Measurements from ENCODE around the gene NUPR1.
"Not testable (repeated sequence)": the region's sequence is repeated elsewhere in the genome, so short reads cannot be mapped to it uniquely, and the experiment has no call there.

NUPR1 gene

GRCh38 chr16:28566233-28566925 is 27.6 kb upstream of the NUPR1 start:
- not testable (repeated sequence) for H3K27me3 Mint-ChIP-seq; H3K27ac Mint-ChIP-seq; ATAC-seq (ENCODE audit: low read depth); H3K4me3 Mint-ChIP-seq; H3K9me3 Mint-ChIP-seq; DNase-seq (ENCODE audit: low spot score in 2 of 2)
- Mint-ChIP-seq H3K4me1 (peaks cover 11% of the 10 kb centered on the region), H3K36me3 (peaks cover 18% of the 10 kb centered on the region)

- peaks cover 11% of the 10 kb centered on the region for H3K4me1 Mint-ChIP-seq
- H3K9me3 Mint-ChIP-seq: peaks cover 6% of the 10 kb centered on the region
- no peak overlapping the region for H3K4me3 Mint-ChIP-seq
- DNase-seq (ENCODE audit: low spot score in 2 of 2) (no peak), ATAC-seq (ENCODE audit: low read depth) (no peak)
- H3K27me3 Mint-ChIP-seq: no peaks in the 10 kb centered on the region
- H3K27ac Mint-ChIP-seq: no peak overlapping the region
- peaks cover 21% of the 10 kb centered on the region for H3K36me3 Mint-ChIP-seq
These were observed 24.4 kb upstream of the NUPR1 start for GRCh38 chr16:28563218-28563617.

GRCh38 chr16:28562199-28562598 is 23.4 kb upstream of the NUPR1 start:
- no peaks in the 10 kb centered on the region for H3K27me3 Mint-ChIP-seq
- H3K4me3 Mint-ChIP-seq: no peak overlapping the region
- H3K9me3 Mint-ChIP-seq: peaks cover 3% of the 10 kb centered on the region
- ATAC-seq (ENCODE audit: low read depth) (no peak), DNase-seq (ENCODE audit: low spot score in 2 of 2) (no peak)
- H3K36me3 Mint-ChIP-seq: peaks cover 19% of the 10 kb centered on the region
- H3K27ac Mint-ChIP-seq: no peak overlapping the region
- peaks cover 11% of the 10 kb centered on the region for H3K4me1 Mint-ChIP-seq

- peaks cover 12% of the 10 kb centered on the region for H3K4me1 Mint-ChIP-seq
- peaks cover 3% of the 10 kb centered on the region for H3K9me3 Mint-ChIP-seq
- H3K36me3 Mint-ChIP-seq: peaks cover 19% of the 10 kb centered on the region
- H3K27me3 Mint-ChIP-seq: no peaks in the 10 kb centered on the region
- H3K4me3 Mint-ChIP-seq: no peak overlapping the region
- no peak overlapping the region for H3K27ac Mint-ChIP-seq
- ATAC-seq (ENCODE audit: low read depth) (no peak), DNase-seq (ENCODE audit: low spot score in 2 of 2) (no peak)
These were observed 22.9 kb upstream of the NUPR1 start for GRCh38 chr16:28561557-28562187.

GRCh38 chr16:28558456-28558855 is 19.7 kb upstream of the NUPR1 start:
- peaks cover 19% of the 10 kb centered on the region for H3K4me1 Mint-ChIP-seq
- DNase-seq (ENCODE audit: low spot score in 2 of 2) (no peak), ATAC-seq (ENCODE audit: low read depth) (no peak)
- H3K4me3 Mint-ChIP-seq: no peak overlapping the region
- peaks cover 9% of the 10 kb centered on the region for H3K36me3 Mint-ChIP-seq
- H3K27me3 Mint-ChIP-seq: no peaks in the 10 kb centered on the region
- H3K27ac Mint-ChIP-seq: no peak overlapping the region
- no peaks in the 10 kb centered on the region for H3K9me3 Mint-ChIP-seq

- Mint-ChIP-seq H3K4me3 (no peak overlapping the region), H3K9me3 (no peaks in the 10 kb centered on the region), H3K4me1 (peaks cover 16% of the 10 kb centered on the region)
These were observed 18.1 kb upstream of the NUPR1 start for GRCh38 chr16:28556914-28557320.

GRCh38 chr16:28555561-28555960 is 16.8 kb upstream of the NUPR1 start:
- H3K4me3 Mint-ChIP-seq: no peak overlapping the region
- H3K9me3 Mint-ChIP-seq: no peaks in the 10 kb centered on the region
- H3K36me3 Mint-ChIP-seq: peaks cover 9% of the 10 kb centered on the region
- ATAC-seq (ENCODE audit: low read depth) (no peak), DNase-seq (ENCODE audit: low spot score in 2 of 2) (no peak)
- H3K4me1 Mint-ChIP-seq: peaks cover 16% of the 10 kb centered on the region
- H3K27me3 Mint-ChIP-seq: no peaks in the 10 kb centered on the region
- no peak overlapping the region for H3K27ac Mint-ChIP-seq

More at GRCh38 chr16:28556914-28557320, 18.1 kb upstream of the NUPR1 start:
- Mint-ChIP-seq H3K36me3 (peaks cover 9% of the 10 kb centered on the region), H3K27me3 (no peaks in the 10 kb centered on the region), H3K27ac (no peak overlapping the region)
- no peak for ATAC-seq (ENCODE audit: low read depth)
- DNase-seq (ENCODE audit: low spot score in 2 of 2): no peak

GRCh38 chr16:28554634-28555423 is 16.1 kb upstream of the NUPR1 start:
- ATAC-seq (ENCODE audit: low read depth) (no peak), DNase-seq (ENCODE audit: low spot score in 2 of 2) (no peak)
- H3K9me3 Mint-ChIP-seq: no peaks in the 10 kb centered on the region
- H3K36me3 Mint-ChIP-seq: peaks cover 9% of the 10 kb centered on the region
- no peaks in the 10 kb centered on the region for H3K27me3 Mint-ChIP-seq
- H3K4me1 Mint-ChIP-seq: peaks cover 16% of the 10 kb centered on the region
- peak overlapping the region; percentile 92 for H3K4me3 Mint-ChIP-seq
- H3K27ac Mint-ChIP-seq: peak overlapping the region; percentile 80

GRCh38 chr16:28553776-28554633 is 15.2 kb upstream of the NUPR1 start, which contains the start of gene SGF29:
Gene SGF29, plus strand, starts transcription at chr16:28553920. Its CDS starts 27,150 bp downstream, at chr16:28581070.
- ATAC-seq (ENCODE audit: low read depth): peak; percentile 87
- H3K27me3 Mint-ChIP-seq: peaks cover 3% of the 10 kb centered on the region
- H3K4me1 Mint-ChIP-seq: peaks cover 19% of the 10 kb centered on the region
- peak; percentile 91 to 95 for DNase-seq (ENCODE audit: low spot score in 2 of 2)
- no peaks in the 10 kb centered on the region for H3K9me3 Mint-ChIP-seq
- peak within 1 kb of the TSS; percentile 92 for H3K4me3 Mint-ChIP-seq
- H3K36me3 Mint-ChIP-seq: peaks cover 9% of the 10 kb centered on the region
- H3K27ac Mint-ChIP-seq: peak within 1 kb of the TSS; percentile 94

- ATAC-seq (ENCODE audit: low read depth) (no peak), DNase-seq (ENCODE audit: low spot score in 2 of 2) (no peak)
- Mint-ChIP-seq H3K27me3 (peaks cover 6% of the 10 kb centered on the region), H3K27ac (no peak overlapping the region), H3K4me3 (no peak overlapping the region), H3K36me3 (no peaks in the 10 kb centered on the region), H3K4me1 (peaks cover 6% of the 10 kb centered on the region), H3K9me3 (no peaks in the 10 kb centered on the region)
These were observed 10.6 kb upstream of the NUPR1 start for GRCh38 chr16:28549301-28549899.

GRCh38 chr16:28548306-28548802 is 9.6 kb upstream of the NUPR1 start:
- peaks cover 6% of the 10 kb centered on the region for H3K27me3 Mint-ChIP-seq
- no peaks in the 10 kb centered on the region for H3K9me3 Mint-ChIP-seq
- H3K4me1 Mint-ChIP-seq: peaks cover 3% of the 10 kb centered on the region
- no peaks in the 10 kb centered on the region for H3K36me3 Mint-ChIP-seq
- no peak overlapping the region for H3K4me3 Mint-ChIP-seq
- H3K27ac Mint-ChIP-seq: no peak overlapping the region
- DNase-seq (ENCODE audit: low spot score in 2 of 2) (no peak), ATAC-seq (ENCODE audit: low read depth) (no peak)

- no peak overlapping the region for H3K4me3 Mint-ChIP-seq
These were observed 7.9 kb upstream of the NUPR1 start for GRCh38 chr16:28546626-28547025.

GRCh38 chr16:28545964-28546363 is 7.2 kb upstream of the NUPR1 start:
- ATAC-seq (ENCODE audit: low read depth); H3K36me3 Mint-ChIP-seq; DNase-seq (ENCODE audit: low spot score in 2 of 2); H3K27ac Mint-ChIP-seq; H3K4me3 Mint-ChIP-seq; H3K9me3 Mint-ChIP-seq; H3K27me3 Mint-ChIP-seq; H3K4me1 Mint-ChIP-seq: not testable (repeated sequence)

More at GRCh38 chr16:28546626-28547025, 7.9 kb upstream of the NUPR1 start:
- Mint-ChIP-seq H3K9me3 (no peaks in the 10 kb centered on the region), H3K27me3 (peaks cover 8% of the 10 kb centered on the region), H3K27ac (no peak overlapping the region), H3K36me3 (no peaks in the 10 kb centered on the region), H3K4me1 (peaks cover 6% of the 10 kb centered on the region)
- DNase-seq (ENCODE audit: low spot score in 2 of 2) (no peak), ATAC-seq (ENCODE audit: low read depth) (no peak)
